ENCODE data around the gene ANKRD23. TPM values are rescaled to one million over a fixed set of nuclear protein-coding genes. Genes with fewer than 3 reads are reported as not detected.
"Not testable (repeated sequence)": the region's sequence is repeated elsewhere in the genome, so short reads cannot be mapped to it uniquely, and the experiment has no call there.

The ANKRD23 gene
- total and polyA plus RNA-seq, 5 donors = 8.2 to 27.7 (median 23.0) TPM

DNA sequence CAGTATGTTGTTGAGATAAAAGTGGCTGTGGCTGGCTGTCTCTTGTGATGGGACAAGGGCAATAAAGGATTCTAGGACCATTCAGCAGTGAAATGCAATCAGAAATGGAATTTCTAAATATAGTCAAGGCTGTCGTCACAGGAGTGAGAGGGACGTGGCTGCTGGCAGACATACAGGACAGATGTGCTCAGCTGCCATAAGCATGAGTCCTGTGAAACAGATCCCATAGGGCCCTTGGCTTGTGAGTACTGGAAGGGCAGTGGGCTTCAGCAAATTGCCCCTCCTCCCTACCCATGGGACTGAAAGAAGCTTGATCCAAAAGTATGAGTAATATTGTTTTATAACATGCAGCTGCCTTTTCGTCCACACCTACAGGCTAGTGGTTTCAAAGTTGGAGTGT lies 31.9 kb downstream of the ANKRD23 start:
- Histone ChIP-seq H3K4me1 (ENCODE audit: control insufficient read depth, insufficient read depth, low read length) (peaks cover 14% of the 10 kb centered on the region), H3K27ac (ENCODE audit: low read length) (peak overlapping the region; percentile 61), H3K4me3 (ENCODE audit: low read length) (no peak overlapping the region), H3K9me3 (ENCODE audit: control insufficient read depth, low read length) (no peaks in the 10 kb centered on the region), H3K27me3 (ENCODE audit: control insufficient read depth, insufficient read depth) (no peaks in the 10 kb centered on the region)
- 22% methylated on average over 3 of the region's 3 CpGs for WGBS
- intact Hi-C loops (cut with DNase I) = no loop called here
- ATAC-seq = peak in 1 of 2 donors; percentile 36
- peak; percentile 79 to 86 (median 82) for DNase-seq

DNA sequence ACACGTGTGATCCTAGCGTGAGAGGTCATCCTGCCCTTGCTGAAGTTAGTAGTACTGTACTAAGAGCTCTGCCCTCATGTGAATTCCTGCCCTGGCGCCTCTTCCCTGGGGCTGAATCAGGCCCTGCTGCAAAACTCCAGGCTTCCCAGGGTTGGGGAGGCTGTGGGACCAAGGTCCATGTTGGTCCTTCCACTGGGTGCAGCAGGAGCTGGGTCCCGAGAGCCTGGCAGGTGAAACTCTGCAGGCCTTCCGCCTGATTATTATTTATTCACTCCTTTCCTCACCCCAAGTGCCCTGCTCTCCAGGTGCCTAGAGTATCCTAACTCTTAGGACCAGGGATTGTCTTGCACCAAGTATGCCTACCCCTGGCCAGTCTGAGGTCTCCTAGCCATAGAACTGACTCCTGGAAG lies 33.0 kb downstream of the ANKRD23 start:
- Histone ChIP-seq H3K4me1 (ENCODE audit: control insufficient read depth, insufficient read depth, low read length) (peaks cover 14% of the 10 kb centered on the region), H3K9me3 (ENCODE audit: control insufficient read depth, low read length) (no peaks in the 10 kb centered on the region), H3K27me3 (ENCODE audit: control insufficient read depth, insufficient read depth) (no peaks in the 10 kb centered on the region), H3K27ac (ENCODE audit: low read length) (peak overlapping the region; percentile 45), H3K4me3 (ENCODE audit: low read length) (no peak overlapping the region)
- 83% methylated on average over 5 of the region's 5 CpGs for WGBS
- ATAC-seq = no peak
- DNase-seq = no peak
- intact Hi-C loops (cut with DNase I) = no loop called here

DNA sequence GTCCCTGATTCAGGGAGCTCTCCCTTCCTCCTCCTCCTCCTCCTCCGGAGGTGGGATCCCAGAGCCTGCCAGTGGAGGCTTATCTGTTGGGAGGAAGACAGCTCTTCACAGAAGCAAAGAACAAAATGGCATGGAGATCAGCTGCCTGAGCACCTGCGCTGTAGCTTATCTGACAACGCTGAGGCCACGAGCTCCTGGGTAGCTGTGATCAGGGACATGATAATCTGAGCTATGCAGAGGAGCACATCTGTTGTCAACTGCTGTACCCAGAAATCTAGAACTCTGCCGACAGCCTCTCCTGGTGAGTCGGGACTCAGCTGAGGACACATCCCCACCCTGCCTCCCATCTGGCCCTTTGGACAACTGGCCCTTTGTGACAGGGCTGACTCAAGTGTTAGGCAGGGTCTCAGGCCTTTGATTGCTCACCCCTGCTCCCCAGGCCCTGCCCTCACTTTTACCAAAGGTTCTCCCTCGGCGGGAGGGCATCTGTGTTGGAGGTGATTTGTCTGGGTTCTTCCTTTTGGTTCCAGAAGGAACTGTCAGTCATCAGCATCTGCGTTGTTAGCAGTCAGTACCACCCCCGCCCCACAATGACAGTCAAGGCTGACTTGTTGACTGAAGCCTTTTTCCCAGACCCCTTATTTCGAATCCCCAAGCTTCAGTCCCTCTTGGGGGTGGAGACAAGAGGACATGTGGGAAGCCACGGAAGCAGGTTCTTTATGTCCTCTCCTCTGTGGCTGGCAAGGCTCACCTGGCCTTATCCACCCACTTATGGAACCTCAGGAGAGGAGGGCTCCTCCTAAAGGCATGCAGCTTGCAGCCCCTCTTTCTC lies 33.7 kb downstream of the ANKRD23 start:
- Histone ChIP-seq H3K27me3 (ENCODE audit: control insufficient read depth, insufficient read depth) (no peaks in the 10 kb centered on the region), H3K4me1 (ENCODE audit: control insufficient read depth, insufficient read depth, low read length) (peaks cover 14% of the 10 kb centered on the region), H3K9me3 (ENCODE audit: control insufficient read depth, low read length) (no peaks in the 10 kb centered on the region), H3K4me3 (ENCODE audit: low read length) (no peak overlapping the region), H3K27ac (ENCODE audit: low read length) (peak overlapping the region; percentile 42)
- peak in 1 of 2 donors; percentile 5 for ATAC-seq
- DNase-seq = no peak
- intact Hi-C loops (cut with DNase I) = no loop called here
- 74% methylated on average over 12 of the region's 12 CpGs for WGBS

DNA sequence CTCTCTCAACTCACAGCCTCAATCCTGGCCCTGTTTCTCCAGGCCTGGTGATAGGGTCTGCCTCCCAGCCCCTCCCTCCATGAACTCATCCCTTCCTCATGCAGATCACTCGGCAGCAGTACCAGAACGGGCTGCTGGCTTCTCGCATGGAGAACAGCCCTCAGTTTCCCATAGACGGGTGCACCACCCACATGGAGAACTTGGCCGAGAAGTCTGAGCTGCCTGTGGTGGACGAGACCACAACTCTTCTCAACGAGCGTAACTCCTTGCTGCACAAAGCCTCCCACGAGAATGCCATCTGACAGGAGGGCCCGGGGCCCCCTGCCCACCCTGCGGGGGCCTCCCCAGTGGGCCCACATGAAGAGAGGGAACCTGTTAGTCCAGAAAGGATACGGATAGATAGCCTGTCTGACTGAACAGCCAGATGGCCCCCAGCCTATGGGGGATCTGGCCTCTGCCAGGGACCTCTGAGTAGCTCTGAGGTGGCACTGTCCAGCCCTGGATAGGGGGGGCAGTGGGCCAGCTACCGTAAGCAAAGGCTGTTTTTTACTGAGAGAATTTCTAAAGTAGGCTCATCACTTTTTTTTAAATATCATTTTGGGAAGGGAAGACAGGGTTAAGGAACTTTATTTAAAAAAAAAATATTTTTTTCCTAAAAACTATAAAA lies 34.5 kb downstream of the ANKRD23 start:
- intact Hi-C loops (cut with DNase I) = no loop called here
- ATAC-seq = no peak
- 78% methylated on average over 13 of the region's 13 CpGs for WGBS
- H3K4me3 ChIP-seq (ENCODE audit: low read length) = no peak overlapping the region
- peaks cover 14% of the 10 kb centered on the region for H3K4me1 ChIP-seq (ENCODE audit: control insufficient read depth, insufficient read depth, low read length)
- no peaks in the 10 kb centered on the region for H3K9me3 ChIP-seq (ENCODE audit: control insufficient read depth, low read length)
- H3K27ac ChIP-seq (ENCODE audit: low read length) = no peak overlapping the region
- H3K27me3 ChIP-seq (ENCODE audit: control insufficient read depth, insufficient read depth) = no peaks in the 10 kb centered on the region
- no peak for DNase-seq

GRCh38 chr2:96808176-96808837 lies 35.5 kb downstream of the ANKRD23 start:
- ATAC-seq (peak in 1 of 2 donors; percentile 18), DNase-seq (no peak)
- Histone ChIP-seq H3K27ac (ENCODE audit: low read length) (no peak overlapping the region), H3K4me3 (ENCODE audit: low read length) (no peak overlapping the region), H3K4me1 (ENCODE audit: control insufficient read depth, insufficient read depth, low read length) (peaks cover 14% of the 10 kb centered on the region), H3K27me3 (ENCODE audit: control insufficient read depth, insufficient read depth) (no peaks in the 10 kb centered on the region), H3K9me3 (ENCODE audit: control insufficient read depth, low read length) (no peaks in the 10 kb centered on the region)
- intact Hi-C loops (cut with DNase I) = no loop called here
- whole genome bisulfite sequencing = 77% methylated on average over 10 of the region's 10 CpGs

- intact Hi-C loops (cut with DNase I) = no loop called here
Measured at GRCh38 chr2:96807127-96807471, 36.7 kb downstream of the ANKRD23 start.

GRCh38 chr2:96806468-96807126 lies 37.2 kb downstream of the ANKRD23 start:
- H3K27me3 ChIP-seq (ENCODE audit: control insufficient read depth, insufficient read depth) = no peaks in the 10 kb centered on the region
- H3K4me3 ChIP-seq (ENCODE audit: low read length) = no peak overlapping the region
- no peak for ATAC-seq
- peaks cover 9% of the 10 kb centered on the region for H3K4me1 ChIP-seq (ENCODE audit: control insufficient read depth, insufficient read depth, low read length)
- intact Hi-C loops (cut with DNase I) = no loop called here
- WGBS = 83% methylated on average over 23 of the region's 23 CpGs
- H3K9me3 ChIP-seq (ENCODE audit: control insufficient read depth, low read length) = no peaks in the 10 kb centered on the region
- DNase-seq = no peak
- H3K27ac ChIP-seq (ENCODE audit: low read length) = no peak overlapping the region

More at GRCh38 chr2:96807127-96807471, 36.7 kb downstream of the ANKRD23 start:
- ATAC-seq (no peak), DNase-seq (no peak)
- Histone ChIP-seq H3K9me3 (ENCODE audit: control insufficient read depth, low read length) (no peaks in the 10 kb centered on the region), H3K4me1 (ENCODE audit: control insufficient read depth, insufficient read depth, low read length) (peaks cover 11% of the 10 kb centered on the region), H3K27ac (ENCODE audit: low read length) (no peak overlapping the region), H3K4me3 (ENCODE audit: low read length) (no peak overlapping the region), H3K27me3 (ENCODE audit: control insufficient read depth, insufficient read depth) (no peaks in the 10 kb centered on the region)
- WGBS = 96% methylated on average over 10 of the region's 10 CpGs

- H3K27ac ChIP-seq (ENCODE audit: low read length); H3K4me3 ChIP-seq (ENCODE audit: low read length); H3K9me3 ChIP-seq (ENCODE audit: control insufficient read depth, low read length); ATAC-seq; H3K27me3 ChIP-seq (ENCODE audit: control insufficient read depth, insufficient read depth); intact Hi-C loops (cut with DNase I); H3K4me1 ChIP-seq (ENCODE audit: control insufficient read depth, insufficient read depth, low read length); DNase-seq: not testable (repeated sequence)
- 94% methylated on average over 15 of the region's 20 CpGs for WGBS
Measured at GRCh38 chr2:96805946-96806345, 37.9 kb downstream of the ANKRD23 start.

GRCh38 chr2:96804986-96805385 lies 38.8 kb downstream of the ANKRD23 start:
- Histone ChIP-seq H3K27me3 (ENCODE audit: control insufficient read depth, insufficient read depth) (no peaks in the 10 kb centered on the region), H3K9me3 (ENCODE audit: control insufficient read depth, low read length) (no peaks in the 10 kb centered on the region), H3K4me3 (ENCODE audit: low read length) (no peak overlapping the region), H3K27ac (ENCODE audit: low read length) (no peak overlapping the region), H3K4me1 (ENCODE audit: control insufficient read depth, insufficient read depth, low read length) (no peaks in the 10 kb centered on the region)
- DNase-seq (no peak), ATAC-seq (no peak)
- intact Hi-C loops (cut with DNase I) = loop anchor here in 1 of 4 donors (5.0 kb wide), 1 partner anchor 43 kb away; the partner anchor contains the start of gene CNNM4

DNA sequence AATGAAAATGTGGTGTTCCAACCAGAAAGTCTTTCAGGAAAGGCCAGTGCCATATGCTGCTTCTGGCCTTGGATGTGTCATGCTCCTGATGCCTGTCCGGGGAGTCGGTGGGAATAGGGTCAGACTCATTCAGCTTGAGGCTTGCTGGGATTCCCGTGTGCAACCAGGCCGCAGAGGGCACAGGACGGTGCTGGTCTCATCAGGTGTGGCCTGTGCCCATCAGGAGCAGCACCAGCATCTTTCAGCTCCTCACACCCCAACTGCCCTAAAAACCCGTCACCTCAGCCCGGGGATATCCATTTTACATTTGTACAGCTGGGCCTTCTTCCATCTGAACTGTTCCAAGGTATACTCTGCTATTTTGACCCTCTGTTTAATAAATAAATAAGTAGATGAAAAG lies 41.1 kb downstream of the ANKRD23 start:
- Histone ChIP-seq H3K9me3 (ENCODE audit: control insufficient read depth, low read length) (no peaks in the 10 kb centered on the region), H3K27ac (ENCODE audit: low read length) (no peak overlapping the region), H3K4me1 (ENCODE audit: control insufficient read depth, insufficient read depth, low read length) (no peaks in the 10 kb centered on the region), H3K4me3 (ENCODE audit: low read length) (no peak overlapping the region), H3K27me3 (ENCODE audit: control insufficient read depth, insufficient read depth) (no peaks in the 10 kb centered on the region)
- DNase-seq (no peak), ATAC-seq (no peak)
- WGBS = 93% methylated on average over 7 of the region's 7 CpGs
- intact Hi-C loops (cut with DNase I) = loop anchor here in 1 of 4 donors (5.0 kb wide), 1 partner anchor 40 kb away; the partner anchor contains the start of gene CNNM4

Measured in right cardiac atrium (tissue), 5 donors.